ENCODE results near the gene PTRH1. TPM values are rescaled to one million over a fixed set of nuclear protein-coding genes. Genes with fewer than 3 reads are reported as not detected.

The PTRH1 gene
- total RNA-seq, 1 donor from 2014 or later: 36.5 TPM

DNA sequence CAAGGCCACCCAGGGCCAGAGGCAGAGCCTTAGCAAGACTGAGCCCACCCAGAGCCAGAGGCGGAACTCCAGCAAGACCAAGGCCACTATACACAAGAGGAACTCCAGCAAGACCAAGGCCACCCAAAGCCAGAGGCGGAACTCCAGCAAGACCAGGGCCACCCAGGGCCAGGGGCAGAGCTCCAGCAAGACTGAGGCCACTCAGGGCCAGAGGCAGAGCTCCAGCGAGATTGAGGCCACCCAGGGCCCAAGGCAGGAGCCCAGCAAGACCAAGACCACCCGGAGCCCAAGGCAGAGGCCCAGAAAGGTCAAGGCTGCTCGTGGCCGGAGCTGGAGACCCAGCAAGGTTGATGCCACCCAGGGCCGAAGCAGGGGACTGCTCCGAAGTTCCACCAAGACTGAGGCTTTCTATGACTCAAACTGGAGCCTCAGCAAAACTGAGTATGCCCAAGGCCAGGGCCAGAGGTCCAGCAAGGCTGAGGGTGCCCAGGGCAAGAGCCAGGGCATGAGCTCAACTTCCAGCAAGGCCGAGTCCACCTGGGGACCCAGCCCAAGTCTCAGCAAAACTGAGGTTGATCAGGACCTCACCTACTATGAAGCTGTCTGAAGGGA, 15.4 kb upstream of the PTRH1 start:
- no peak for DNase-seq (ENCODE audit: low read depth)

DNA sequence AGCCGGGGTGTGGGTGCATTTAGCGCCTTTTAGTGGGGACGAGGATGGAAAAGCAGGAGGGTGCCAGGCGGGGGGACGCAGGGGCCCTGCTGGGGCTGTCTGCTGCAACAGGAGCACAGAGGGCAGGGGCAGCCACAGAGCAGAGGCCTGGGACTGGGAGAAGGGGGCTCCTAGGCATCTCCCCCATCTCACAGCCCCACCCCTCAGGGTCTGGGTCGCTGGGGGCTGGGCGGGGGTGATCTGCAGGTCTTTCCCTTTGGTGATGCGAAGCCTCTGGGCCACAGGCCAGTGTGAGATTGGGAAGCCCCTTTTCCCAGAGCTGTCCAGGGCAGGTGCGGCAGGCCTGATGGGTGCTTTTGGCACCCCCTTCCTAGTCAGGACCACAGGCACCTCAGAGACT, 14.8 kb upstream of the PTRH1 start:
- TF ChIP-seq, protein P1, sequence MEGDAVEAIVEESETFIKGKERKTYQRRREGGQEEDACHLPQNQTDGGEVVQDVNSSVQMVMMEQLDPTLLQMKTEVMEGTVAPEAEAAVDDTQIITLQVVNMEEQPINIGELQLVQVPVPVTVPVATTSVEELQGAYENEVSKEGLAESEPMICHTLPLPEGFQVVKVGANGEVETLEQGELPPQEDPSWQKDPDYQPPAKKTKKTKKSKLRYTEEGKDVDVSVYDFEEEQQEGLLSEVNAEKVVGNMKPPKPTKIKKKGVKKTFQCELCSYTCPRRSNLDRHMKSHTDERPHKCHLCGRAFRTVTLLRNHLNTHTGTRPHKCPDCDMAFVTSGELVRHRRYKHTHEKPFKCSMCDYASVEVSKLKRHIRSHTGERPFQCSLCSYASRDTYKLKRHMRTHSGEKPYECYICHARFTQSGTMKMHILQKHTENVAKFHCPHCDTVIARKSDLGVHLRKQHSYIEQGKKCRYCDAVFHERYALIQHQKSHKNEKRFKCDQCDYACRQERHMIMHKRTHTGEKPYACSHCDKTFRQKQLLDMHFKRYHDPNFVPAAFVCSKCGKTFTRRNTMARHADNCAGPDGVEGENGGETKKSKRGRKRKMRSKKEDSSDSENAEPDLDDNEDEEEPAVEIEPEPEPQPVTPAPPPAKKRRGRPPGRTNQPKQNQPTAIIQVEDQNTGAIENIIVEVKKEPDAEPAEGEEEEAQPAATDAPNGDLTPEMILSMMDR (IDR thresholded peaks at IDR 0.05; ENCODE audit: insufficient read depth, low read length, poor library complexity, severe bottlenecking): no peak
- DNase-seq (ENCODE audit: low read depth): no peak
- no peaks in the 10 kb centered on the region for H3K27me3 ChIP-seq (ENCODE audit: control insufficient read depth, insufficient read depth, low read length)
- H3K36me3 ChIP-seq (ENCODE audit: control insufficient read depth, insufficient read depth, low read length): no peaks in the 10 kb centered on the region
- H3K4me3 ChIP-seq (ENCODE audit: low read depth, low read length): no peak overlapping the region

More for the DNA sequence above, 15.4 kb upstream of the PTRH1 start:
- Histone ChIP-seq H3K36me3 (ENCODE audit: control insufficient read depth, insufficient read depth, low read length) (no peaks in the 10 kb centered on the region), H3K27me3 (ENCODE audit: control insufficient read depth, insufficient read depth, low read length) (no peaks in the 10 kb centered on the region), H3K4me3 (ENCODE audit: low read depth, low read length) (no peak overlapping the region)
- TF ChIP-seq, protein P1 (IDR thresholded peaks at IDR 0.05; ENCODE audit: insufficient read depth, low read length, poor library complexity, severe bottlenecking): no peak

DNA sequence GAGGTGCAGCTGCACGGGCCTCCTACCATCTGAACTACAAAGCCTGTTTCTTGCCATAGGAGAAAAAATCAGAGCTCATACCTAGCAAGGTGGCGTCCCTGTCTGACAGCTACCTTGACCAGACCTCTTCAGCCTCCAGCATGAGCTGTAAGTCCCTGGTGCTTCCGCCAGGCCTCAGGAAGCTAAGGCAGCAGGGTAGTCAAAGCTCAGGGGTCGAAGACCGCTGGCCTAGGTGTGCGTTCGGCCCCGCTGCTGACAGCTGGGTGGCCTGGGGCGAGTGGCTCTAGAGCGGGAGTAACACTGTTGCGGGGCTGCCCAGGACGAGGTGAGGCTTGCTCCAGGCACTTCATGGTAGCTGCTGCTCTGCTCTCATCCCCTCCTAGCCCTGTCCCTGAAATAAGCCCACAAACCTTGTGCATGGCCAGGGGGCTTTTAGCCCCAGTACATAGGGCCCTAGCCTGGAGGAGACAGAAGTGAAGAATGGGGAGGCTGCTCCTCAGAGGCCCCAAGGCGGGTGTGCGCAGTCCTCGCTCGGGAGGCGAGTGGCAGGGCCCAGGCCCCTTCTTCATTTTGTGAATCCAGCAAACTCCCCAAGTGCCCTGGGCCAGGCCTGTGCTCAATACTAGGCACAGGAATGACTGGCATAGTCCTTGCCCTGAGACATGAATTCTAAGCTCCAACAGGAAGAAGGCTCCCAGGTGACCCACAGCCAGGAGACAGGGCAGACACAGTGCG, 14.2 kb upstream of the PTRH1 start:
- Histone ChIP-seq H3K4me3 (ENCODE audit: low read depth, low read length) (no peak overlapping the region), H3K36me3 (ENCODE audit: control insufficient read depth, insufficient read depth, low read length) (no peaks in the 10 kb centered on the region), H3K27me3 (ENCODE audit: control insufficient read depth, insufficient read depth, low read length) (no peaks in the 10 kb centered on the region)
- no peak for DNase-seq (ENCODE audit: low read depth)
- TF ChIP-seq, protein P1 (IDR thresholded peaks at IDR 0.05; ENCODE audit: insufficient read depth, low read length, poor library complexity, severe bottlenecking): no peak

DNA sequence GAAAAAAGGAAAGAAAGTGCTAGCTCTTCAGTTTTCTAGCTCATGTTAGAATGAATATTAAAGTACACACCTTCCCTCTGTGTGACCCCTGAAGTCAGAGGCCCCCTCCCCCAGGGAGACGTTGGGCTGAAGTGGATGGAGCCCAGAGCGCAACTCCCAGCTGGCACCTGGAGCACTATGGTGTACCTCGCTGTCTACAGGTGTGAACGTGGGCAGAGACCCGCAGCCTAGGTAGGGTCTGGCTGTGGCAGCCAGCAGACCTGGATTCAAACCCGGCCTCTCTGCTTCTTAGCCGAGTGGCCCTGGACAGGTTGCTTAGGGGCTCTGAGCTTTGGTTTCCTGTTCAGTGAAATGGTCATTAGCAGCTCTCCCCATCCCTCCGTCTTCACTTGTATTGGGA, 13.3 kb upstream of the PTRH1 start:
- H3K4me3 ChIP-seq (ENCODE audit: low read depth, low read length): no peak overlapping the region
- no peaks in the 10 kb centered on the region for H3K36me3 ChIP-seq (ENCODE audit: control insufficient read depth, insufficient read depth, low read length)
- TF ChIP-seq, protein P1 (IDR thresholded peaks at IDR 0.05; ENCODE audit: insufficient read depth, low read length, poor library complexity, severe bottlenecking): no peak
- peaks cover 2% of the 10 kb centered on the region for H3K27me3 ChIP-seq (ENCODE audit: control insufficient read depth, insufficient read depth, low read length)
- DNase-seq (ENCODE audit: low read depth): no peak

DNA sequence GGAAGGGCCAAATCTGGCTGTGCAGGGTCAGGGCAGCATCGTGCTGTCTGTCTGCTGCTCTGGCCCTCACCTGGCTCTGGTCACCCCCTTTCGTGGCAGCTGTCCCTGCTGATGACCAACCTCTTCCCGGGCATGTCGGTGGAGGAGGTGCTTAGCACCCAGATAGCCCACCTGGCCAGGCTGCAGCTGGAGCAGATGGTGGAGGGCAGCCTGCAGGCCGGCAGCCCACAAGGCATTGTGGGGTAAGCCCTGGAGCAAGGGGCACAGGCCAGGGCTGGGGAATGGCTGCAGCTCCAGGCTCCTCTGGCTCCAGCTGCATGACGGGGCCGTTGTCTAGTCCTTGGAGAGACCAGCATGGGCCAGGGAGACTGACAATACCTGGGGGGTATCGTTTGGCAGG, 11.4 kb upstream of the PTRH1 start:
- H3K27me3 ChIP-seq (ENCODE audit: control insufficient read depth, insufficient read depth, low read length): peaks cover 2% of the 10 kb centered on the region
- no peak overlapping the region for H3K4me3 ChIP-seq (ENCODE audit: low read depth, low read length)
- TF ChIP-seq, protein P1 (IDR thresholded peaks at IDR 0.05; ENCODE audit: insufficient read depth, low read length, poor library complexity, severe bottlenecking): no peak
- DNase-seq (ENCODE audit: low read depth): no peak
- H3K36me3 ChIP-seq (ENCODE audit: control insufficient read depth, insufficient read depth, low read length): no peaks in the 10 kb centered on the region

All from kidney epithelial cell (primary cell).